Measurements from ENCODE around the gene EXD2. TPM values are rescaled to one million over a fixed set of nuclear protein-coding genes. Genes with fewer than 3 reads are reported as not detected.

The EXD2 gene
- total RNA-seq, 1 donor from 2014 or later: 8.2 TPM

Other genes starting within 250 kb of the EXD2 start
- 60.1 TPM for gene ACTN1, start 212.2 kb upstream of the EXD2 start, total RNA-seq
- gene DCAF5, start 38.4 kb upstream of the EXD2 start, total RNA-seq: 31.9 TPM
- 1.1 TPM for gene GALNT16, start 68.7 kb downstream of the EXD2 start, total RNA-seq
- 53.2 TPM for gene ERH, start 206.8 kb downstream of the EXD2 start, total RNA-seq
- gene SLC39A9, start 207.2 kb downstream of the EXD2 start, total RNA-seq: 55.2 TPM